ENCODE results near the gene TDO2. TPM values are rescaled to one million over a fixed set of nuclear protein-coding genes. Genes with fewer than 3 reads are reported as not detected.

Gene TDO2
- 0.13 TPM for total RNA-seq
- polyA plus RNA-seq (ENCODE audit: insufficient read depth in 1 of 8, insufficient read length in 8 of 8, low replicate concordance in 1 of 8): 1 to 10 TPM in 1 of 8 donors, under 1 TPM in 4, not detected in 3; 0.12 to 2.3 (median 0.44) TPM
- long read RNA-seq, donor 1: 0 reads
- long read RNA-seq, donor 2: 0 reads
- long read RNA-seq, donor 3: 0 reads
- long read RNA-seq, donor 4: 0 reads
- long read RNA-seq, donor 5: 0 reads
- long read RNA-seq, donor 6: 0 reads
- long read RNA-seq, donor 7: 0 reads
- long read RNA-seq, donor 8: 0 reads
- long read RNA-seq, donor 9, partial matches to known transcripts: 0 of 1 reads
- long read RNA-seq, donor 9, other reads (novel, unspliced or antisense): 0 of 1 reads
- long read RNA-seq, donor 10: 0 reads
- long read RNA-seq, donor 11: 0 reads

DNA sequence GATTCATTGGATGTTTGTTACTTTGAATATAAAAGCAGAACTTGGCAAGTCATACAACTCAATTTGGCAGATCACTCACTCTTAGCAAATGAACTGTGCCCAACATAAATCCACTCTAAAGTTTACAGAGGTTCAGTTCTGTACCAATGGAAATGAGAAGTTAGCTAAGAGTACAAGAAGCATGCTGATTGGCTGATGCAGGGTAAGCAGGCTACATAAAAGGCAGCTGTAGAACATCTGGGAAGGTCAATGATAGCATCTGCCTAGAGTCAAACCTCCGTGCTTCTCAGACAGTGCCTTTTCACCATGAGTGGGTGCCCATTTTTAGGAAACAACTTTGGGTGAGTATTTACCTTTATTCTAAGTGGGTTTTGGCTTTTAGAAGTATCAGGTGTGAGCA, at the start of gene TDO2:
Gene TDO2 (plus strand): TSS at position 244 of the 400 bp plus-strand sequence. CDS start 63 bp downstream, at position 307.
- Histone ChIP-seq H3K27me3 (ENCODE audit: control insufficient read depth, insufficient read depth, low read length) (no peaks in the 10 kb centered on the region), H3K36me3 (ENCODE audit: control insufficient read depth, insufficient read depth, low read length) (no peaks in the 10 kb centered on the region), H3K4me1 (ENCODE audit: control insufficient read depth, insufficient read depth, low read length) (peaks cover 2% of the 10 kb centered on the region), H3K4me3 (ENCODE audit: low read length) (no peak within 1 kb of the TSS), H3K27ac (ENCODE audit: low read length) (no peak within 1 kb of the TSS), H3K9me3 (replicated peaks; ENCODE audit: control insufficient read depth, low read depth, low read length) (no peaks in the 10 kb centered on the region)
- no CpG with 5 or more reads among the region's 1 CpG for WGBS (ENCODE audit: insufficient coverage)
- peak; percentile 19 for DNase-seq

DNA sequence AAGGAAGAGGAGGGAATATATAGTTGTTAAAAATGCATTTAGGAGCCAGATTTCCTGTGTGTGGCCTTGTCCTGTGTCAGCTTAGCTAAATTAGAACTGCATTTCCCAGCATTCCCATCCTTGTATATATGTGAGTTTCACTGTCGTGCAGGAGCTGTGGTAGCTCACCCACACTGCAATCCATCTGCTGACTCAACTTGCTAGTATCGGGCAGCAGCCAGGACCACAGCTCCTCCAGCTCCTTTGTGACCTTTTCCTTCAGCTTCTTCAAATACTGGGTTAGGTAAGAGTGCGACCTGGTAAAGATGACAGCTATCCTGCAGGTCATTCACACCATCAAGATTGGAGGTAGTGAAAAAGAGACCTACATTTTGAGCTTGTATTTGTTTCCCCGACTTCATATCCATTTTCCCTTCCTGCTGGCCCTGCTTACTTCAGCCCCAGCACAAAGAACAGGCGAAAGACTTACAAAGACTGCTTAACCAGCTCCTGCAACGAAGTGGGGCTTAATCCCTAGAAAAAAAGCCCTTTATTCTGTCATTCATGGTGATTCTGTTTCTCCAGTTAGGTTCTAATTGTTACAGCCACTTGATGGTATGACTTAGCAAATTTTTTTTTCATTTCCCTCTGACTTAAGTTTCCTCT, 48.8 kb upstream of the TDO2 start:
- Histone ChIP-seq H3K9me3 (replicated peaks; ENCODE audit: control insufficient read depth, low read depth, low read length) (no peaks in the 10 kb centered on the region), H3K27ac (ENCODE audit: low read length) (no peak overlapping the region), H3K4me3 (ENCODE audit: low read length) (no peak overlapping the region), H3K36me3 (ENCODE audit: control insufficient read depth, insufficient read depth, low read length) (no peaks in the 10 kb centered on the region), H3K4me1 (ENCODE audit: control insufficient read depth, insufficient read depth, low read length) (no peaks in the 10 kb centered on the region), H3K27me3 (ENCODE audit: control insufficient read depth, insufficient read depth, low read length) (no peaks in the 10 kb centered on the region)
- DNase-seq: no peak
- 86% methylated on average over 2 of the region's 6 CpGs for WGBS (ENCODE audit: insufficient coverage)

DNA sequence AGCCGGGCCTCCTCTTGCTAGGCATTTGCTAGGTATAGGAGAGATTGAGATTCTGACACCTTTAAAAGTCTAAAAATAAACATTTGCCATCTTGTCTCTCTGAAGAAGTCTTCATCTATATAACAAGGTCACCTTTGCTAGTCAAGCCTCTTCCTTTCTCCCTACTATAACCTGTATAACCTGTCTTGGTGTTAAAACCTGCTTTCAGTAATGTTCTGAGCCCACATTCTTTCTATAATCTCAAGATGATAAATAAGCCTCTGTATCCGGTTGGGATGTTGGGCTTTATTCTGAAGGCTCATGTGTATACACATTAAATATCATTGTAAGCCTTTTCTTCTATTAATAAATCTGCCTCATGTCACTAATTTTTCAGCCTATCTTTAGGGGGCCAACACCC, 47.6 kb upstream of the TDO2 start:
- no peak for DNase-seq
- Histone ChIP-seq H3K4me1 (ENCODE audit: control insufficient read depth, insufficient read depth, low read length) (no peaks in the 10 kb centered on the region), H3K9me3 (replicated peaks; ENCODE audit: control insufficient read depth, low read depth, low read length) (no peaks in the 10 kb centered on the region), H3K4me3 (ENCODE audit: low read length) (no peak overlapping the region), H3K36me3 (ENCODE audit: control insufficient read depth, insufficient read depth, low read length) (no peaks in the 10 kb centered on the region), H3K27ac (ENCODE audit: low read length) (no peak overlapping the region), H3K27me3 (ENCODE audit: control insufficient read depth, insufficient read depth, low read length) (no peaks in the 10 kb centered on the region)
- WGBS (ENCODE audit: insufficient coverage): no CpG with 5 or more reads among the region's 2 CpGs

DNA sequence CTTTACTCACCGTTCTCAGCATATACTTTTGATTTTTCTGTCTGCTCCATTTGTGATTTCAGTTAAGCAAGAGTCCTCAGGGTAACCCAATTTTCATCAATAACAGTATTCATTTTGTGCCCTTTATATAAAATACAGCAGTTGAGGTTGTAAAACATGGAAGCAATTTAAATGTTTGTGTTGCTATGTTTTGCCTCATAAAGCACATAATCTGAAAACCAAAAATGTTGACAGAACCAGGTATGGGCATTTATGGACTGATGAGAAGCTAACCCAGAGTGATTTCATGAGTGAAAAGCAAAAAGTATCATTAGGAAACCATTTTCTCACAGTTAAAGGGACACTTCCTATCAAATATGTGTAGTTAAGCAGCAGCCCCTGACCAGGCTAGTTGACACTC, 37.3 kb upstream of the TDO2 start, which contains the start of gene ASIC5:
Gene ASIC5 (minus strand): TSS at position 101 of the 400 bp plus-strand sequence. CDS start 51 bp downstream, at position 50.
- Histone ChIP-seq H3K36me3 (ENCODE audit: control insufficient read depth, insufficient read depth, low read length) (no peaks in the 10 kb centered on the region), H3K27me3 (ENCODE audit: control insufficient read depth, insufficient read depth, low read length) (no peaks in the 10 kb centered on the region), H3K27ac (ENCODE audit: low read length) (no peak within 1 kb of the TSS), H3K4me1 (ENCODE audit: control insufficient read depth, insufficient read depth, low read length) (no peaks in the 10 kb centered on the region), H3K9me3 (replicated peaks; ENCODE audit: control insufficient read depth, low read depth, low read length) (no peaks in the 10 kb centered on the region), H3K4me3 (ENCODE audit: low read length) (no peak within 1 kb of the TSS)
- no CpG with 5 or more reads among the region's 1 CpG for WGBS (ENCODE audit: insufficient coverage)
- no peak for DNase-seq

DNA sequence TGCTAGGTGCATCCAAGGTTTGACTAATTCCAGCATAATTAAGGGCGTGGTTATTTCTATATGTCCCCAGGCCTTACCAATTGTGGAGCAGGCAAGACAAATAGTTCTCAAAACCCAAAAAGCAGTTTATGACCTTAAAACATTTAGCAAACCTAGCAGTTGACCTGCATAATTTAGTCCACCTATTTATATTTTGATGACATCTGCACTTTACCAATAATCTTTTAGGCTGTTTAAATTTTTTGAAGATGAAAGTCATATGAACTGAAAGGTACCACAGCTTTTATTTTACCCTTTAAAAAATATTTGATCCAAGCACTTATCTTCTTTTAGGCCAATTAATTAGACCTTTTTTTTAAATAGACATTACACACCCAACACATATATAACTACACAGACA, 27.6 kb upstream of the TDO2 start:
- no peaks in the 10 kb centered on the region for H3K4me1 ChIP-seq (ENCODE audit: control insufficient read depth, insufficient read depth, low read length)
- H3K27ac ChIP-seq (ENCODE audit: low read length): no peak overlapping the region
- no CpG with 5 or more reads among the region's 1 CpG for WGBS (ENCODE audit: insufficient coverage)
- H3K9me3 ChIP-seq (replicated peaks; ENCODE audit: control insufficient read depth, low read depth, low read length): peaks cover 6% of the 10 kb centered on the region
- H3K27me3 ChIP-seq (ENCODE audit: control insufficient read depth, insufficient read depth, low read length): no peaks in the 10 kb centered on the region
- H3K36me3 ChIP-seq (ENCODE audit: control insufficient read depth, insufficient read depth, low read length): no peaks in the 10 kb centered on the region
- H3K4me3 ChIP-seq (ENCODE audit: low read length): no peak overlapping the region
- DNase-seq: no peak

DNA sequence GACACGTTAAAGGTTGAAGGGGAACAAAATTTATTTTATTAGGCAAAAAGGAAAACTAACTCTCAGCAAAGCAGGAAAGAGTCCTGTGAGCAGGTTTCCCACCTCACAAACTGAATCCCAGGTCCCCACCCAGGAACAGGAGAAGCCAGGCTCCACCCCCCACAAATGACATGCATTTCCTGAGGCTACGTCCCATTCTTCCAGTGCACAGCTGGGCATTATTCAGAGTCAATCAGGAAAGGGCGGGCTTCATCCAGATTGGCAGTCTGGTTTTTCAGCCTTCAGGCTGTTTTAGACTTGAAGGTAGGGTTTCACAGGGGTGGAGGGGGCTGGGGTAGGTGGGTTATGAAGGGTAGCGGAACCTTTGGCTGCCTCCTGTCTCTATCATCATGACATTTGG, 25.5 kb upstream of the TDO2 start:
- no peak for DNase-seq
- WGBS (ENCODE audit: insufficient coverage): 80% methylated on average over 2 of the region's 4 CpGs
- H3K4me3 ChIP-seq (ENCODE audit: low read length): no peak overlapping the region
- H3K27ac ChIP-seq (ENCODE audit: low read length): no peak overlapping the region
- no peaks in the 10 kb centered on the region for H3K27me3 ChIP-seq (ENCODE audit: control insufficient read depth, insufficient read depth, low read length)
- H3K9me3 ChIP-seq (replicated peaks; ENCODE audit: control insufficient read depth, low read depth, low read length): peaks cover 6% of the 10 kb centered on the region
- no peaks in the 10 kb centered on the region for H3K36me3 ChIP-seq (ENCODE audit: control insufficient read depth, insufficient read depth, low read length)
- H3K4me1 ChIP-seq (ENCODE audit: control insufficient read depth, insufficient read depth, low read length): no peaks in the 10 kb centered on the region

DNA sequence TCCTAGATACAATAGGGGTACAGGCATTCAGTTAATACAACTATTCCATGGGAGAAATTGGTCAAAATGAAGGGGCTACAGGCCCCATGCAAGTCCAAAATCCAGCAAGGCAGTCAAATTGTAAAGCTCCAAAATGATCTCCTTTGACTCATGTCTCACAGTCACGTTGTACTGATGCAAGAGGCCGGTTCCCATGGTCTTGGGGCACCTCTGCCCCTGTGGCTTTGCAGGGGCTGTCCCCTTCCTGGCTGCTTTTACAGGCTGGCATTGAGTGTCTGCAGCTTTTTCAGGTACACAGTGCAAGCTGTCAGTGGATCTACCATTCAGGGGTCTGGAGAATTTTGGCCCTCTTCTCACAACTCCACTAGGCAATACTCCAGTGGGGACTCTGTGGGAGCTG, 24.9 kb upstream of the TDO2 start:
- no peaks in the 10 kb centered on the region for H3K4me1 ChIP-seq (ENCODE audit: control insufficient read depth, insufficient read depth, low read length)
- no peak for DNase-seq
- no peak overlapping the region for H3K4me3 ChIP-seq (ENCODE audit: low read length)
- H3K27ac ChIP-seq (ENCODE audit: low read length): no peak overlapping the region
- peaks cover 6% of the 10 kb centered on the region for H3K9me3 ChIP-seq (replicated peaks; ENCODE audit: control insufficient read depth, low read depth, low read length)
- 25% methylated on average over 2 of the region's 2 CpGs for WGBS (ENCODE audit: insufficient coverage)
- no peaks in the 10 kb centered on the region for H3K27me3 ChIP-seq (ENCODE audit: control insufficient read depth, insufficient read depth, low read length)
- H3K36me3 ChIP-seq (ENCODE audit: control insufficient read depth, insufficient read depth, low read length): no peaks in the 10 kb centered on the region

DNA sequence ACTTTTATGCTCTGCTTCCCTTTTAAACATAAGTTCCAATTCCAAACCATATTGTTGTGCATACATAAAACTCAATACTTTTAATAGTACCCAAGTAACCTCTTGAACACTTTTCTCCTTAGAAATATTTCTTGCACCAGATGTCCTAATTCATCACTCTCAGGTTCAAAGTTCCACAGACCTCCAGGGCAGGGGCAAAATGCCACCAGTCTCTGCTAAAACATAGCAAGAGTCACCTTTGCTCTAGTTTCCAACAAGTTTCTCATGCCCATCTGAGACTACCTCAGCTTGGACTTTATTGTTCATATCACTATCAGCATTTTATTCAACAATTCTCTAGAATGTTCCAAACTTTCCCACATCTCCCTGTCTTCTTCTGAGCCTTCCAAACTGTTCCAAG, 23.7 kb upstream of the TDO2 start:
- Histone ChIP-seq H3K9me3 (replicated peaks; ENCODE audit: control insufficient read depth, low read depth, low read length) (peaks cover 6% of the 10 kb centered on the region), H3K27ac (ENCODE audit: low read length) (no peak overlapping the region), H3K36me3 (ENCODE audit: control insufficient read depth, insufficient read depth, low read length) (no peaks in the 10 kb centered on the region), H3K4me3 (ENCODE audit: low read length) (no peak overlapping the region), H3K27me3 (ENCODE audit: control insufficient read depth, insufficient read depth, low read length) (no peaks in the 10 kb centered on the region), H3K4me1 (ENCODE audit: control insufficient read depth, insufficient read depth, low read length) (no peaks in the 10 kb centered on the region)
- no peak for DNase-seq

DNA sequence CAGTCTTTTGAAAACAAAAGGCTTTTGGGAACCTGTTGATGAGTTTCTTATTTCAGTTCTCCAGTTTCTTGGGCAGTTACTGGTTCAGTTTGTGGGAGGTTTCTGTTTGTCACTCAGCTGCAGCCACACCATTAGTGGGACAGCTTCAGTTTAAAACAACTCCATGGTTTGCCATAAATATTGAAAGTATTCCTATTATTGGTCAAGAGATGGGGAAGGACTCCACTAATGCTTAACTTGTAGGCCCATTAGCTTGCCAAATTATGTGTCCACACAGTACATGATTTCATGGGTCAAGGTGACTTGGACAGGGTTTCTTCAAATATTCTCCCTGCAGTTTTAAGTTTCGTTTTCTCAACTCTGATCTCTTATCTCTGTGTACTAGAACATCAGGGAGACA, 21.9 kb upstream of the TDO2 start:
- no peaks in the 10 kb centered on the region for H3K27me3 ChIP-seq (ENCODE audit: control insufficient read depth, insufficient read depth, low read length)
- DNase-seq: no peak
- no peak overlapping the region for H3K4me3 ChIP-seq (ENCODE audit: low read length)
- no CpG with 5 or more reads among the region's 1 CpG for WGBS (ENCODE audit: insufficient coverage)
- H3K4me1 ChIP-seq (ENCODE audit: control insufficient read depth, insufficient read depth, low read length): no peaks in the 10 kb centered on the region
- H3K9me3 ChIP-seq (replicated peaks; ENCODE audit: control insufficient read depth, low read depth, low read length): peaks cover 2% of the 10 kb centered on the region
- H3K36me3 ChIP-seq (ENCODE audit: control insufficient read depth, insufficient read depth, low read length): no peaks in the 10 kb centered on the region
- H3K27ac ChIP-seq (ENCODE audit: low read length): no peak overlapping the region

DNA sequence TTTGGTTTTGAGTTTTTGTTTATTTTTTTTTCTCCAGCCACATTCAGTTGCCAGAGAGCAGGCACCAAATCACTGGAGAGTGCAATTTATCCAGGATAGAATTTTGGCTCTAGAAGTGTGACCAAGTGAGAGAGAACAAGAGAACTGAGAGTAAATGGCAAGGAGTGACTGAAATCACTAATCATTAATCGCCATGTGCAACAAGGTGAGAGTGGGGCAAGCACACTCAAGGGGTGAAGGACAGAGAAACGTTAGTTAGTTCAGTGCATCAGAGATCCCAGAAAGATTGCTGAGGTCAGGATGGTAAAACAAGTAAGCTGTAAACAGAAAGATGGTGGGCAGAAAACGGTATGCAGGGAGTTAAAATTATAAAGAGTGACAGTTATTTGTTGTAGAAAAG, 19.6 kb upstream of the TDO2 start:
- H3K9me3 ChIP-seq (replicated peaks; ENCODE audit: control insufficient read depth, low read depth, low read length): no peaks in the 10 kb centered on the region
- no peaks in the 10 kb centered on the region for H3K36me3 ChIP-seq (ENCODE audit: control insufficient read depth, insufficient read depth, low read length)
- H3K27ac ChIP-seq (ENCODE audit: low read length): no peak overlapping the region
- WGBS (ENCODE audit: insufficient coverage): 85% methylated on average over 2 of the region's 3 CpGs
- H3K4me3 ChIP-seq (ENCODE audit: low read length): no peak overlapping the region
- H3K4me1 ChIP-seq (ENCODE audit: control insufficient read depth, insufficient read depth, low read length): no peaks in the 10 kb centered on the region
- no peaks in the 10 kb centered on the region for H3K27me3 ChIP-seq (ENCODE audit: control insufficient read depth, insufficient read depth, low read length)
- no peak for DNase-seq
